DOHH2 (cell line): ENCODE measurements around the gene RALGDS.
"Not testable (repeated sequence)": the region's sequence is repeated elsewhere in the genome, so short reads cannot be mapped to it uniquely, and the experiment has no call there.

Experiments used
- H3F3A ChIP-seq: fragments of 200-600 bp; sonication (generic), shearing (Covaris generic); 2 replicates; pipeline ENCODE4 v1.6.0; 2016; ENCODE audit warnings: antibody characterized with exemption, mild to moderate bottlenecking; ENCODE audit not compliant: control insufficient read depth, insufficient read depth
- H3K27ac ChIP-seq: fragments of 200-600 bp; sonication (generic); 2 replicates; pipeline ENCODE4 v1.5.1; 2014; ENCODE audit warnings: low read depth, mild to moderate bottlenecking, low read length, moderate library complexity
- H3K27me3 ChIP-seq: fragments of 200-600 bp; sonication (generic); 2 replicates; pipeline ENCODE4 v1.6.1; 2014; ENCODE audit warnings: mild to moderate bottlenecking, low read length, mixed read lengths; ENCODE audit not compliant: control insufficient read depth
- H3K36me3 ChIP-seq: fragments of 200-600 bp; sonication (generic); 2 replicates; pipeline ENCODE4 v1.6.1; 2014; ENCODE audit warnings: mild to moderate bottlenecking, low read length, moderate library complexity, mixed read lengths; ENCODE audit not compliant: control insufficient read depth
- H3K4me1 ChIP-seq: fragments of 200-600 bp; sonication (generic); 2 replicates; pipeline ENCODE4 v1.6.1; 2014; ENCODE audit warnings: mild to moderate bottlenecking, low read length, mixed read lengths; ENCODE audit not compliant: control insufficient read depth
- H3K4me2 ChIP-seq: fragments of 200-600 bp; sonication (generic); 2 replicates; pipeline ENCODE4 v1.6.0; 2014; ENCODE audit warnings: mild to moderate bottlenecking, low read length, moderate library complexity
- H3K4me3 ChIP-seq: fragments of 200-600 bp; sonication (generic); 2 replicates; pipeline ENCODE4 v1.5.1; 2014; ENCODE audit warnings: mild to moderate bottlenecking, low read length, mixed read lengths
- H3K79me2 ChIP-seq: fragments of 200-600 bp; sonication (generic); 2 replicates; pipeline ENCODE4 v1.6.1; 2014; ENCODE audit warnings: mild to moderate bottlenecking, low read length, mixed read lengths; ENCODE audit not compliant: control insufficient read depth
- H3K9me2 ChIP-seq: fragments of 200-600 bp; sonication (generic); replicated peaks from 2 replicates; pipeline ENCODE4 v1.6.1; 2014; ENCODE audit warnings: mild to moderate bottlenecking, low read length, mixed read lengths; ENCODE audit not compliant: control insufficient read depth
- H3K9me3 ChIP-seq: fragments of 200-600 bp; sonication (generic); 2 replicates; pipeline ENCODE4 v1.6.1; 2014; ENCODE audit warnings: antibody characterized with exemption, low read length, mixed read lengths; ENCODE audit not compliant: control insufficient read depth, insufficient read depth
- H4K20me1 ChIP-seq: fragments of 200-600 bp; sonication (generic); 2 replicates; pipeline ENCODE4 v1.6.0; 2014; ENCODE audit warnings: low read depth, mild to moderate bottlenecking, antibody characterized with exemption, low read length, moderate library complexity; ENCODE audit not compliant: control insufficient read depth, insufficient read depth
- EZH2phosphoT487 ChIP-seq: fragments of 200-600 bp; sonication (generic); IDR thresholded peaks from 2 replicates; pipeline ENCODE4 v1.6.1; 2017; ENCODE audit warnings: borderline replicate concordance, mild to moderate bottlenecking, antibody characterized with exemption, low read length, moderate library complexity, mixed read lengths
- TF ChIP-seq, protein P1 (sequence below): fragments of 200-600 bp; sonication (generic); IDR thresholded peaks from one replicate; pipeline ENCODE4 v1.5.1; 2014; ENCODE audit warnings: antibody characterized with exemption, mild to moderate bottlenecking, low read depth, low read length; ENCODE audit not compliant: poor library complexity, severe bottlenecking

RALGDS gene

DNA sequence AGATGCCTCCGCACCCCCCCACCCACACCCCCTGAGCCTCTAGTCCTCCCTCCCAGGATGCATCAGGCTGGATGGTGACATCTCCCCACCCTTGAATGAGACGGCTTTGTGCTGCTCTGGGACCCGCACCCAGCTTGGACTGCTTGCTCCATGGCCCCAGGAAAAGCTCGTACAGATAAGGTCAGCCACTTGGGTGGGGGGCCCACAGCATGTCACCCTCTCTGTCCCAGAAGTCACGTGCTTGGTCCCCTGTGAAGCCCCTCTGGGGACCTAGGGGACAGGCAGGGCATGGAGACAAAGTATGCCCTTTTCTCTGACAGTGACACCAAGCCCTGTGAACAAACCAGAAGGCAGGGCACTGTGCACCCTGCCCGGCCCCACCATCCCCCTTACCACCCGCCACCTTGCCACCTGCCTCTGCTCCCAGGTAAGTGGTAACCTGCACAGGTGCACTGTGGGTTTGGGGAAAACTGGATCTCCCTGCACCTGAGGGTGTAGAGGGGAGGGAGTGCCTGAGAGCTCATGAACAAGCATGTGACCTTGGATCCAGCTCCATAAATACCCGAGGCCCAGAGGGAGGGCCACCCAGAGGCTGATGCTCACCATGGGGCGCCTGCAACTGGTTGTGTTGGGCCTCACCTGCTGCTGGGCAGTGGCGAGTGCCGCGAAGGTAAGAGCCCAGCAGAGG, 38.9 kb downstream of the RALGDS start:
- H3K4me2 ChIP-seq, H3K36me3 ChIP-seq, H3K27me3 ChIP-seq, H3K4me1 ChIP-seq, H3K79me2 ChIP-seq, H3F3A ChIP-seq, H3K9me3 ChIP-seq, H3K4me3 ChIP-seq, H3K9me2 ChIP-seq, H4K20me1 ChIP-seq, H3K27ac ChIP-seq: not testable (repeated sequence)

DNA sequence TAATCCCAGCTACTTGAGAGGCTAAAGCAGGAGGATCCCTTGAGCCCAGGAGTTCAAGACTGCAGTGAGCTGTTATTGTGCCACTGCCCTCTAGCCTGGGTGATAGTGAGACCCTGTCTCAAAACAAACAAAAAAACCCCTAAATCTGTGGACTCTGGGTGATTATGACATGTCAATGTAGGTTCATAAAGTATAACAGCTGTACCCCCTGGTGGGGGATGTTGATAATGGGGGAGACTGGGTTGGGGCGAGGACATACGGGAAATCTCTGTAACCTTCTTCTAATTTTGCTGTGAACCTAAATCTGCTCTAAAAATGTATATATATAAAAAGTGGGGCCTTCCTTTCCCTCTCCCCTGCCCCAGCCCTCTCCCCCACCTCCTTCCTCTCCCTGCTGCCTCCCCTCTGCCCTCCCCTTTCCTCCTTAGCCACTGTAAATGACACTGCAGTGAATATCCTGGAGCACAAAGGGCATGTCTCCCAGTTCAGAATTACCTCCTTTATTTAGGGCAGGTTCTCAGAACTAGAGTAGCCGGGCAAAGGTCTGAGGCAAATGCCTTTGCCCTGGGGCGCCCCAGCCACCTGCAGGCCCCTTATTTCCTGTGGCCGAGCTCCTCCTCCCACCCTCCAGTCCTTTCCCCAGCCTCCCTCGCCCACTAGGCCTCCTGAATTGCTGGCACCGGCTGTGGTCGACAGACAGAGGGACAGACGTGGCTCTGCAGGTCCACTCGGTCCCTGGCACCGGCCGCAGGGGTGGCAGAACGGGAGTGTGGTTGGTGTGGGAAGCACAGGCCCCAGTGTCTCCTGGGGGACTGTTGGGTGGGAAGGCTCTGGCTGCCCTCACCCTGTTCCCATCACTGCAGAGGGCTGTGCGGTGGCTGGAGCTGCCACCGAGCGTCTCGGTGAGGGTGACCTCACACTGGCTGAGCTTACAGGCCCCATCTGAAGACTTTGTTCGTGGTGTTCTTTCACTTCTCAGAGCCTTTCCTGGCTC, 40.0 kb downstream of the RALGDS start:
- H3K27ac ChIP-seq, H3F3A ChIP-seq, H3K4me3 ChIP-seq, H3K36me3 ChIP-seq, H3K79me2 ChIP-seq, H4K20me1 ChIP-seq, H3K9me3 ChIP-seq, H3K4me2 ChIP-seq, H3K9me2 ChIP-seq, H3K4me1 ChIP-seq: not testable (repeated sequence)
- peaks cover 13% of the 10 kb centered on the region; the same call in 1 of the 2 replicates for H3K27me3 ChIP-seq

DNA sequence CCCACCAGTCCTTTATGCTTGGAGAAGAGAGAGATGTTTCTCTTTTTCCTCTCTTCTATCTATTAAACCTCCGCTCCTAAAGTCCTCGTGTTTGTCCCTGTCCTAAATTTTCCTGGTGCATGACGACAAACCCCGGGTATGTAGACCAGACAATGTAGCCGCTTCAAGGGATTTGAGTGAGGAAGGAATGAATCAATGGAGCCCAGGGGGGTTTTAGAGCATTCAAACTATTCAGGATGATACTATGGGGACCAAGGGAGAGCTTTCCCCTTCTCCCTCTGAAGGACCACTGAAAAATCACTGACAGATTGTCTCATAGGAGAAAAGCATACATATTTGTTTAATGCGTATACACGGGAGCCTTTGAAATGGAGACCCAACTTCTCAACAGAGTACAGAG, 40.9 kb downstream of the RALGDS start:
- Histone ChIP-seq H3K9me2 (no peaks in the 10 kb centered on the region), H3K36me3 (no peaks in the 10 kb centered on the region), H3K27ac (no peak overlapping the region), H3K27me3 (peaks cover 15% of the 10 kb centered on the region; the same call in 1 of the 2 replicates), H3K4me3 (no peak overlapping the region), H4K20me1 (no peaks in the 10 kb centered on the region), H3F3A (no peaks in the 10 kb centered on the region), H3K79me2 (no peaks in the 10 kb centered on the region), H3K9me3 (no peaks in the 10 kb centered on the region), H3K4me2 (no peak overlapping the region), H3K4me1 (no peaks in the 10 kb centered on the region)
- TF ChIP-seq, protein P1, sequence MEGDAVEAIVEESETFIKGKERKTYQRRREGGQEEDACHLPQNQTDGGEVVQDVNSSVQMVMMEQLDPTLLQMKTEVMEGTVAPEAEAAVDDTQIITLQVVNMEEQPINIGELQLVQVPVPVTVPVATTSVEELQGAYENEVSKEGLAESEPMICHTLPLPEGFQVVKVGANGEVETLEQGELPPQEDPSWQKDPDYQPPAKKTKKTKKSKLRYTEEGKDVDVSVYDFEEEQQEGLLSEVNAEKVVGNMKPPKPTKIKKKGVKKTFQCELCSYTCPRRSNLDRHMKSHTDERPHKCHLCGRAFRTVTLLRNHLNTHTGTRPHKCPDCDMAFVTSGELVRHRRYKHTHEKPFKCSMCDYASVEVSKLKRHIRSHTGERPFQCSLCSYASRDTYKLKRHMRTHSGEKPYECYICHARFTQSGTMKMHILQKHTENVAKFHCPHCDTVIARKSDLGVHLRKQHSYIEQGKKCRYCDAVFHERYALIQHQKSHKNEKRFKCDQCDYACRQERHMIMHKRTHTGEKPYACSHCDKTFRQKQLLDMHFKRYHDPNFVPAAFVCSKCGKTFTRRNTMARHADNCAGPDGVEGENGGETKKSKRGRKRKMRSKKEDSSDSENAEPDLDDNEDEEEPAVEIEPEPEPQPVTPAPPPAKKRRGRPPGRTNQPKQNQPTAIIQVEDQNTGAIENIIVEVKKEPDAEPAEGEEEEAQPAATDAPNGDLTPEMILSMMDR = no peak
- no peak for TF ChIP-seq EZH2phosphoT487

DNA sequence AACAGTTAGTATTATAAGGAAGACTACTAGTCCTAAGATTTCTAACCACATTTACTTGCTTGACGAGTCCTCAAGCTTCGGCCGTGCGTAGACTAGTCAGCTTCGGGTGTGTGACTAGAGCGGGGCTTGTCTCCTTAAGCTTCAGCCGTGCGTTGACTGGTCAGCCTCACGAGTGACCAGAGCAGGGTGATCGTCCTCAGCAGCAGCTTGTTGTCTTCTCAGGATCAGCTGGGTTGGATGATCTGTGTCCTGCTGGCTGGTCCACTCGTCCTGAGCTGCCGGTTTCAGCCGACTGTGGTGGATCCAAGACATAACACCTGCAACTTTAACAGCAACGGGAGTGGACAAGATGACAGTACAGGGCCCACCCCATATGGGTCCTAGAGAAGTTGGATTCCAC, 42.6 kb downstream of the RALGDS start:
- H3K9me2 ChIP-seq = no peaks in the 10 kb centered on the region
- no peaks in the 10 kb centered on the region for H3F3A ChIP-seq
- H3K27ac ChIP-seq = no peak overlapping the region
- H3K4me1 ChIP-seq = no peaks in the 10 kb centered on the region
- no peaks in the 10 kb centered on the region for H3K79me2 ChIP-seq
- no peak overlapping the region for H3K4me3 ChIP-seq
- no peak for TF ChIP-seq EZH2phosphoT487
- TF ChIP-seq, protein P1 = no peak
- no peak overlapping the region for H3K4me2 ChIP-seq
- H3K9me3 ChIP-seq = no peaks in the 10 kb centered on the region
- peaks cover 18% of the 10 kb centered on the region; the same call in 1 of the 2 replicates for H3K27me3 ChIP-seq
- no peaks in the 10 kb centered on the region for H4K20me1 ChIP-seq
- H3K36me3 ChIP-seq = no peaks in the 10 kb centered on the region
